BJ (cell line): ENCODE measurements around the gene SH3BP5L. TPM values are rescaled to one million over a fixed set of nuclear protein-coding genes. Genes with fewer than 3 reads are reported as not detected.

ENCODE experiments used
- CTCF ChIA-PET: fragments of 350-600 bp; formaldehyde crosslinking; extraction: SDS; loops from one replicate; lab custom pipeline; 2021; ENCODE audit warnings: antibody characterized with exemption, inconsistent platforms; lab: Yijun Ruan, JAX
- POLR2A ChIA-PET: fragments of 300-600 bp; sonication (Branson Sonifier 250); formaldehyde crosslinking; extraction: SDS; loops from one replicate; lab custom pipeline; 2021; ENCODE audit warnings: antibody characterized with exemption; lab: Charles Lee
- DNase-seq: peaks from one replicate; pipeline ENCODE4 v3.0.0-alpha.2; 2011; ENCODE audit warnings: low read depth
- H3K27me3 ChIP-seq: 2 replicates; pipeline ENCODE4 v1.6.0; 2011; ENCODE audit warnings: low read length; ENCODE audit not compliant: control insufficient read depth, insufficient read depth
- H3K36me3 ChIP-seq: 2 replicates; pipeline ENCODE4 v1.5.1; 2011; ENCODE audit warnings: low read length; ENCODE audit not compliant: control insufficient read depth, insufficient read depth
- H3K4me3 ChIP-seq: 2 replicates; pipeline ENCODE4 v1.5.1; 2011; ENCODE audit warnings: low read depth, mild to moderate bottlenecking, control low read depth, low read length
- polyA plus RNA-seq: library from polyadenylated mRNA; depleted of rRNA; stranded (reverse); fragments of >200 nt; gene quantifications from 2 replicates; pipeline ENCODE4 v1.2.3, GENCODE V29; 2011
- TF ChIP-seq, protein P1 (sequence below): IDR thresholded peaks from 2 replicates; pipeline ENCODE4 v1.5.1; 2011; ENCODE audit warnings: low read depth, mild to moderate bottlenecking, control low read depth, inconsistent platforms, low read length, moderate library complexity; ENCODE audit not compliant: insufficient read depth

The SH3BP5L gene
- polyA plus RNA-seq, 1 experiment: 32.5 TPM

DNA sequence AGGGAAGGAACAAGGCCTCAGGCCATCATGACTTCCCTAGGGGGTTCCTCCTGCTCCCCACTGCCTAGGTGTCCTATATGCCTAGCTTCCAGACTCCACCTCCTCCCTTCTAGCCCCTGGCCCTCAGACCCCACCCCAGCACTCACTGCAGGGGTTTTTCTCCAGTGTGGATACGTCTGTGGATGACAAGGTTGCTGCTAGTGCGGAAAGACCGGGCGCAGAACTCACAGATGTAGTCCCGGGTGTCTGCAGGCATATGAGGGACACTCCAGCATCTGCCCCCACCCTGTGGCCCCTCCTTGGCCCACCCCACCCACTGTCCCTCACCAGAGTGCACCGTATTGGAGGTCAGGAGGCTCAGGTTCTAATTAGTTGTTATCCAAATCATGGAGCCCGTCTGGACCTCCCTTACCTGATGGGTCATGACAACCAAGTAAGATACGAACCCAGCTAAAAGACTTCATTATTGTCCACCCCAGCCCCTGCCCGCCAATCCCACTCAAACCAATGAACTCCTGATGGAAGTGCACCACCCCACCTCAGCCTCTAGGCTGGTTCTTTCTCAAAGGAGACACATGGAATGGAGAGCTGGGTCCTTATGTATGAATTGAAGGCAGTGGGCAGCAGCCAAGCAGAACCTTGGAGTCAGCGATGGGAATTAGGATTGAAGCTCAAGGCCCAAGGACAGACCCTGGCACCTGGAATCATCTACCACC lies 25.0 kb upstream of the SH3BP5L start:
- Histone ChIP-seq H3K27me3 (no peaks in the 10 kb centered on the region), H3K4me3 (no peak overlapping the region), H3K36me3 (peaks cover 32% of the 10 kb centered on the region)
- POLR2A ChIA-PET: no interaction called here
- no peak for DNase-seq
- TF ChIP-seq, protein P1, sequence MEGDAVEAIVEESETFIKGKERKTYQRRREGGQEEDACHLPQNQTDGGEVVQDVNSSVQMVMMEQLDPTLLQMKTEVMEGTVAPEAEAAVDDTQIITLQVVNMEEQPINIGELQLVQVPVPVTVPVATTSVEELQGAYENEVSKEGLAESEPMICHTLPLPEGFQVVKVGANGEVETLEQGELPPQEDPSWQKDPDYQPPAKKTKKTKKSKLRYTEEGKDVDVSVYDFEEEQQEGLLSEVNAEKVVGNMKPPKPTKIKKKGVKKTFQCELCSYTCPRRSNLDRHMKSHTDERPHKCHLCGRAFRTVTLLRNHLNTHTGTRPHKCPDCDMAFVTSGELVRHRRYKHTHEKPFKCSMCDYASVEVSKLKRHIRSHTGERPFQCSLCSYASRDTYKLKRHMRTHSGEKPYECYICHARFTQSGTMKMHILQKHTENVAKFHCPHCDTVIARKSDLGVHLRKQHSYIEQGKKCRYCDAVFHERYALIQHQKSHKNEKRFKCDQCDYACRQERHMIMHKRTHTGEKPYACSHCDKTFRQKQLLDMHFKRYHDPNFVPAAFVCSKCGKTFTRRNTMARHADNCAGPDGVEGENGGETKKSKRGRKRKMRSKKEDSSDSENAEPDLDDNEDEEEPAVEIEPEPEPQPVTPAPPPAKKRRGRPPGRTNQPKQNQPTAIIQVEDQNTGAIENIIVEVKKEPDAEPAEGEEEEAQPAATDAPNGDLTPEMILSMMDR: no peak
- CTCF ChIA-PET: interaction anchor here (1.0 kb wide), 1 partner anchor 57 kb away, joined by 3 read pairs; no protein-coding TSS in a partner anchor

DNA sequence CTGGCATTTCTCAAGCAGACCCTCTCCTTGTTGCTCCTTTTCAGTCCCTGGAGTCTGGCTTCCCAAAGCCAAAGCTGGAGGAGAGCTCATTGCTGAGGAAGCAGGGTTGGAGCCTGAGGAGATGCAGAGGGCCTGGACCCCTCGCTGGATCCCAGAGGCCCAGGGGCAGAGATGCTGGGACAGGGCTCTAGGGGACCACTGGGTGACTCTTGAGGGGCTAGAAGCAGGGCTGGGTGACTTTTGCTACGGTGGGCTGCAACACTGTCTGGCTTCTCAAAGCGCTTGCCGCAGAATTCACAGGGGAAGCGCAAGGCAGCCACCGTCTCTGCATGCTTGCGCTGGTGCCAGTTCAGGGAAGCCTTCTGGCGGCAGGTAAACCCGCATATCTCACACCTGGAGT lies 24.4 kb upstream of the SH3BP5L start:
- ChIA-PET CTCF (interaction anchor here (1.0 kb wide), 1 partner anchor 58 kb away, joined by 3 read pairs; no protein-coding TSS in a partner anchor), POLR2A (no interaction called here)
- Histone ChIP-seq H3K36me3 (peaks cover 33% of the 10 kb centered on the region), H3K27me3 (no peaks in the 10 kb centered on the region), H3K4me3 (no peak overlapping the region)
- DNase-seq: no peak
- TF ChIP-seq, protein P1: no peak

DNA sequence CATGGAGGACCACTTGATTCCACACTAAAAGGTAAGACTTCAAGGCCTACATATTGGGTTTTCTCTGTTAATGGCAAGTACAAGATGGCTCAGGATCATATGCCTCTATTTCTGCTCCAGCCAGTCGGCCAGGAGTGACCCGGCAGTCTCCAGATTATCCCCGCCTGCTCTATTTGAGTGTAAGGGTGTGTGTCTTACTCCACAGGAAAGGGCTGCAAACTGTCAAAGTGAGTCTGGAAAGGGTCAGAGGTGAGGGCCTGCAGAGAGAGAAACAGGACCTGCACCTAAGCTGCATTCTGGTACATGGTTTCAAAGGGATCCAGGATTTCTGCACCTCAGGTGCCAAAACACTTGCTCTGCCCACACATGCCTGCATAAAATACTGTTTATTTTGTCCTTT lies 23.9 kb upstream of the SH3BP5L start:
- POLR2A ChIA-PET: no interaction called here
- DNase-seq: no peak
- CTCF ChIA-PET: no interaction called here

DNA sequence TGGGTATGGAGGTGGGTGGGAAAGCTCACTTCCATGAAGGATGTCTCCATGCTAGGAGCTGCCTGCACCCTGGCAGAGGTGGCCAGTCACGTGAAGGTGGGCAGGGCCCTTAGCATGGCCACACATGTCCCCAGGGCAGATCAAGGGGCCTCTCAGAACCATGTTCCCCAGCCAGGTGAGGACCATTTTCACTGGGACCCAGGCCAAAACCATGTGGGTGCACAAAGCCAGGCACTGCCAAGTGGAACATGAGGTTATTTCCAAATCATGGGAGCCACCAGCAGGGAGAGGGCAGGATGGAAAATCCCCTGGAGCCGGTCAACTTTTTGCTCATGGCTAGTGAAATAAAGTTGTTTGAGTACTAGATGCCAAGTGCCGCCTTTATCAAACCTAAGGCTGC lies 23.4 kb upstream of the SH3BP5L start:
- POLR2A ChIA-PET: no interaction called here
- Histone ChIP-seq H3K4me3 (no peak overlapping the region), H3K27me3 (no peaks in the 10 kb centered on the region), H3K36me3 (peaks cover 32% of the 10 kb centered on the region)
- CTCF ChIA-PET: no interaction called here
- DNase-seq: no peak
- TF ChIP-seq, protein P1: no peak

More for the DNA sequence above, 23.9 kb upstream of the SH3BP5L start:
- H3K27me3 ChIP-seq: no peaks in the 10 kb centered on the region
- peaks cover 32% of the 10 kb centered on the region for H3K36me3 ChIP-seq
- H3K4me3 ChIP-seq: no peak overlapping the region
- TF ChIP-seq, protein P1: no peak

DNA sequence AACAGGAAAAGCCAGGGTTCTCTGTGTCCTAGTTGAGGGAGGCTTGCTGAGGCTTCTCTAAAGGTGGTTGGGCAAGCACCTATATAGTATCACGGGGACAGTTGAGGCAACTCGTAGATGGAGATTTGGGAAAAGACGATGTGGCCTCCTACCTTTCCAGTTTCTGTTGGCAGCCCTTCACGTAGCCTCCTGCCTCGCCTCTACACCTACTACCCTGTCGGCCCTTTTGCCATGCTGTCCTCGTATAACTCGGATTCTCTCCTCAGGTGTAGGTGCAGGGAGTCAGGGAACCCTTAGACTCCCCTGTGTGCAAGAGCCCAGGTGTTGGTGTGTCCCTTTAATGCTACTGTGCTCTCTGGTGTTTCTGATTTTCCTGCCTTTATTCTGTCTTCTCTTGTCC lies 22.9 kb upstream of the SH3BP5L start:
- POLR2A ChIA-PET: no interaction called here
- TF ChIP-seq, protein P1: no peak
- Histone ChIP-seq H3K36me3 (peaks cover 30% of the 10 kb centered on the region), H3K4me3 (no peak overlapping the region), H3K27me3 (no peaks in the 10 kb centered on the region)
- DNase-seq: no peak
- CTCF ChIA-PET: no interaction called here
